K562 (cell line): Measurements from ENCODE around the gene SIM2.

Experiments used
- BRF2 ChIP-seq: IDR thresholded peaks from 3 replicates; pipeline ENCODE4 v1.6.1; 2011; ENCODE audit warnings: borderline replicate concordance, mild to moderate bottlenecking; ENCODE audit not compliant: insufficient read length, insufficient read depth
- CTCF ChIP-seq, 3 experiments: IDR thresholded peaks in 2 of 3; conservative IDR thresholded peaks in 1 of 3; 2 replicates each; pipeline ENCODE4 v1.5.1; 2011 to 2012; ENCODE audit warnings: low read length in 3 of 3, mild to moderate bottlenecking in 3 of 3, control low read depth in 2 of 3, improper control_type of control experiment in 1 of 3, inconsistent platforms in 1 of 3, low read depth in 1 of 3, mixed read lengths in 1 of 3, moderate library complexity in 1 of 3; ENCODE audit not compliant: insufficient read depth in 2 of 3
- DACH1 ChIP-seq: fragments of 450-650 bp; IDR thresholded peaks from 2 replicates; pipeline ENCODE4 v1.6.1; 2018; ENCODE audit not compliant: partially characterized antibody
- GTF3C2 ChIP-seq: IDR thresholded peaks from 3 replicates; pipeline ENCODE4 v1.6.1; 2011; ENCODE audit warnings: borderline replicate concordance, mild to moderate bottlenecking, moderate library complexity; ENCODE audit not compliant: insufficient read length; ENCODE audit errors: extremely low read depth
- MLLT1 ChIP-seq, 2 experiments: fragments of 450-650 bp; IDR thresholded peaks; 2 replicates each; pipeline ENCODE4 v1.6.1; 2016
- NCOA2 ChIP-seq, 2 experiments: fragments of 450-650 bp; IDR thresholded peaks; 2 replicates each; pipeline ENCODE4 v1.6.1; 2018; ENCODE audit warnings: mild to moderate bottlenecking in 2 of 2, moderate library complexity in 1 of 2; ENCODE audit not compliant: partially characterized antibody in 2 of 2
- NFYB ChIP-seq: IDR thresholded peaks from 2 replicates; pipeline ENCODE4 v1.6.1; 2011; ENCODE audit warnings: mild to moderate bottlenecking, moderate library complexity; ENCODE audit not compliant: insufficient read length; ENCODE audit errors: extremely low read depth
- POLR2A ChIP-seq: fragments of 450-650 bp; conservative IDR thresholded peaks from 2 replicates; pipeline ENCODE4 v1.6.1; 2016
- POLR2G ChIP-seq: fragments of 200-400 bp; formaldehyde crosslinking; IDR thresholded peaks from 2 replicates; pipeline ENCODE4 v1.6.1; 2017; ENCODE audit warnings: low read depth, mild to moderate bottlenecking, antibody characterized with exemption, low read length, moderate library complexity
- SREBF2 ChIP-seq: sonication (generic); formaldehyde crosslinking; IDR thresholded peaks from 2 replicates; pipeline ENCODE4 v1.4.0; 2020; ENCODE audit warnings: mild to moderate bottlenecking, missing genetic modification reagents
- TCF7L2 ChIP-seq: fragments of 150-350 bp; IDR thresholded peaks from 2 replicates; pipeline ENCODE4 v1.6.1; 2016; ENCODE audit warnings: low read depth, mild to moderate bottlenecking, low read length, moderate library complexity
- ZFX ChIP-seq: sonication (generic); formaldehyde crosslinking; IDR thresholded peaks from 2 replicates; pipeline ENCODE4 v1.8.0; 2022; ENCODE audit warnings: mild to moderate bottlenecking, missing genetic modification reagents, moderate library complexity

- no peak for TF ChIP-seq BRF2
- no peak for TF ChIP-seq ZFX (CRISPR knock-in tag)
- no peak for TF ChIP-seq CTCF (IDR thresholded peaks at IDR 0.05 in 2 of 3, conservative IDR thresholded peaks at IDR 0.05 in 1 of 3; ENCODE audit: insufficient read depth in 2 of 3, low read depth in 1 of 3, low read length in 3 of 3)
- no peak for TF ChIP-seq NCOA2 (IDR thresholded peaks at IDR 0.05; ENCODE audit: partially characterized antibody in 2 of 2)
- no peak for TF ChIP-seq GTF3C2
- TF ChIP-seq POLR2A: no peak
- TF ChIP-seq SREBF2 (CRISPR knock-in tag): no peak
- no peak for TF ChIP-seq MLLT1 (IDR thresholded peaks at IDR 0.05)
- no peak for TF ChIP-seq NFYB
- TF ChIP-seq DACH1: no peak
- no peak for TF ChIP-seq POLR2G
- TF ChIP-seq TCF7L2: no peak
Measured at GRCh38 chr21:36743446-36743845, 44.5 kb downstream of the SIM2 start.
